T-helper 22 cell (primary cell): ENCODE results near the gene RPL11.
"Not testable (repeated sequence)": the region's sequence is repeated elsewhere in the genome, so short reads cannot be mapped to it uniquely, and the experiment has no call there.

Source experiments
- DNase-seq: peaks from one replicate; pipeline ENCODE4 v3.0.0-alpha.2; 2020; ENCODE audit warnings: low read depth

Gene RPL11

GRCh38 chr1:23691499-23692307, at the start of gene RPL11:
Gene RPL11, plus strand, starts transcription at chr1:23691806. Its CDS starts 18 bp downstream, at chr1:23691824.
- peak; percentile 80 for DNase-seq

- no peak for DNase-seq
Measured at GRCh38 chr1:23643736-23644554, 47.7 kb upstream of the RPL11 start.

- no peak for DNase-seq
Measured at GRCh38 chr1:23644555-23644866, 47.1 kb upstream of the RPL11 start.

- DNase-seq, result no peak
Measured at GRCh38 chr1:23645338-23645737, 46.3 kb upstream of the RPL11 start.

- DNase-seq, result no peak
Measured at GRCh38 chr1:23646091-23646490, 45.5 kb upstream of the RPL11 start.

- no peak for DNase-seq
Measured at GRCh38 chr1:23646541-23646940, 45.1 kb upstream of the RPL11 start.

GRCh38 chr1:23648576-23648975, 43.0 kb upstream of the RPL11 start:
- no peak for DNase-seq

DNA sequence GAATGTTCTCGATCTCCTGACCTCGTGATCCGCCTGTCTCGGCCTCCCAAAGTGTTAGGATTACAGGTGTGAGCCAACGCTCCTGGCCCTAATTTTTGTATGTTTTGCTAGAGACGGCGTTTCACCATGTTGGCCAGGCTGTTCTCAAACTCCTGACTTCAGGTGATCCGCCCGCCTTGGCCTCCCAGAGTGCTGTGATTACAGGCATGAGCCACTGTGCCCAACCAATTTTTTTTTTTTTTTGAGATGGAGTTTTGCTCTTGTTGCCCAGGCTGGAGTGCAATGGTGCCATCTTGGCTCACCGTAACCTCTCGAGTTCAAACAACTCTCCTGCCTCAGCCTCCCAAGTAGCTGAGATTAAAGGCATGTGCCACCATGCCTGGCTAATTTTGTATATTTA, 42.4 kb upstream of the RPL11 start:
- not testable (repeated sequence) for DNase-seq

DNA sequence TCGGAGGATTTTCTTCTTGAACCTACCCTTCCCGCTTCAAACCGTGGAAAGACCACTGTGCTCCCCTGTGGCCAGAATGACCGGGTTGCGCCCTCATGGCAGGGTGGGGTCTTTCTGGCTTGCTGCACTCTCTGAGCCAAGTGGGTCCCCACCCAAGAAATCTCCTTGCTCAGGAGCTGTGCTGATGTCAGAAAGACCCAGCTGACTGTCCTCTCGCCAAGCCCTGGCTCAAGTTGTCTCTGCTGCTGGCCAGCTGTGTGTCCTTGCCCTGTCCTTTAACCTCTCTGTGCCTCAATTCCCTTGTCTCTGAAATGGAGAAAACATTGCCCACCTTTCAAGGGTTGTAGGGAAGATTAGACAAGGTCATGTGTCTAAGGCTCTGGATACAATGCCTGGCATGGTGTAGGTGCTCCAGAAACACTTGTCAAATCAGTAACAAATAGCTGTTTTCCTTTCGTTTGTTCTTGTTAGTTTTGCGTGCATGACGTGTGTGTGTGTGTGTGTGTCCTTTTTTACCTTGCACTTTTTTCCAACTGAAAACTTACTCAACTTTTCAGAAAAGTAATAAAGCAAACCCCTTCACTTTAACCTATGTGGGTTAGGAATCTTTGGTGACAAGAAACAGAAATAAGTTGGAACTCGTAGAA, 41.1 kb upstream of the RPL11 start:
- no peak for DNase-seq

GRCh38 chr1:23651069-23651808, 40.4 kb upstream of the RPL11 start:
- no peak for DNase-seq

GRCh38 chr1:23657659-23658275, 33.8 kb upstream of the RPL11 start:
- DNase-seq, result no peak

- no peak for DNase-seq
Measured at GRCh38 chr1:23660671-23661070, 30.9 kb upstream of the RPL11 start.

GRCh38 chr1:23661887-23662286, 29.7 kb upstream of the RPL11 start:
- no peak for DNase-seq

DNA sequence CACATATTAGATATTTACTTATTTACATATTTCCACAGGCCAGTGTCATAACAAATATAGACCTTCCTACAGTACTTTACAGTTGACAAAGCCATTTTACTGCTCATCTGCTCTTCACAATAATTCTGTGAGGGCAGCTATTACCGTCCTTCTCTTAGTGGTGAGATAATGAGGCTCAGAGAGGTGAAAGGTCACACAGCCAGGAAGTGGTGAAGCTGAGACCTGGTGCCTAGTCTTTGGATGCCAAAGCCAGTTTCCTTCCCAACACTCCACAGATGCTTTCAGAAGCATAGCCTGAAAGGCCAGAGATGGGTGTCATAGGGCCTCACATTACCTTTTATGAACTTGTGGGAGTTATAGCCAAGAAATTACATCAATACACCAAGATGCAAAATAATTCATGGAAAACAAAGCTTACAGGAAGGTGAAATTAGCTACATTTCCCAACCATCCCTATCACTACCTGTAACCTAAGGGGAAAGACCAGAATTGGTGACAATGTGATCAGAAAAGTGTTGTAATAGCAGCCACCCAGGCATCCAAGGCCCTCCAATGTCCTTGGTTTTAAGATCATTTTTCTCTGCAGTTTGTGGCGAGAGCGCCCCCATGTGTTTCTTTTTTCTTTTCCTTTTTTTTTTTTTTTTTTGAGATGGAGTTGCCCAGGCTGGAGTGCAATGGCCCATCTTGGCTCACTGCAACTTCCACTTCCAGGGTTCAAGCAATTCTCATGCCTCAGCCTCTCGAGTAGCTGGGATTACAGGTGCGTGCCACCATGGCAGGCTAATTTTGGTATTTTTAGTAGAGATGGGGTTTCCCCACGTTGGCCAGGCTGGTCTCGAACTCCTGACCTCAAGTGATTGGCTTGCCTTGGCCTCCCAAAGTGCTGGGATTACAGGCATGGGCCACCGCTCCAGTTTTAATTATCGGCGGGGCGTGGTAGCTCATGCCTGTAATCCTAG, 26.5 kb upstream of the RPL11 start:
- no peak for DNase-seq

GRCh38 chr1:23667411-23667810, 24.2 kb upstream of the RPL11 start:
- no peak for DNase-seq

- DNase-seq, result no peak
Measured at GRCh38 chr1:23670709-23671108, 20.9 kb upstream of the RPL11 start.

- DNase-seq, result no peak
Measured at GRCh38 chr1:23673086-23673813, 18.4 kb upstream of the RPL11 start.

DNA sequence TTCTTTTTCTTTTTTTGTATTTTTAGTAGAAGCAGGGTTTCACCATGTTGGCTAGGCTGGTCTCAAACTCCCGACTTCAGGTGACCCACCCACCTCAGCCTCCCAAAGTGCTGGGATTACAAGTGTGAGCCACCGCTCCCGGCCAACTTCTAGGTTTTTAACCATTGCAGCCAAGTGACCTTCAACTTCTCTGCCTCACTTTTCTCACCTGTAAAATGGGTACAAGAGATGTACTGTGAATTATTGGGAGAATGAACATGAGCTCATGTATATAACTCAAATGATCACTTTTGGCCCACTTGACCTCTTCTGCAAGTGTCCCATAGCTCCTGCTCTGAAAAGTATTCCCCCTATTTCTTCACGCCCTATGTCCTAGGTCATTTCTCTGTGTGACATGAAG, 11.8 kb upstream of the RPL11 start:
- no peak for DNase-seq

DNA sequence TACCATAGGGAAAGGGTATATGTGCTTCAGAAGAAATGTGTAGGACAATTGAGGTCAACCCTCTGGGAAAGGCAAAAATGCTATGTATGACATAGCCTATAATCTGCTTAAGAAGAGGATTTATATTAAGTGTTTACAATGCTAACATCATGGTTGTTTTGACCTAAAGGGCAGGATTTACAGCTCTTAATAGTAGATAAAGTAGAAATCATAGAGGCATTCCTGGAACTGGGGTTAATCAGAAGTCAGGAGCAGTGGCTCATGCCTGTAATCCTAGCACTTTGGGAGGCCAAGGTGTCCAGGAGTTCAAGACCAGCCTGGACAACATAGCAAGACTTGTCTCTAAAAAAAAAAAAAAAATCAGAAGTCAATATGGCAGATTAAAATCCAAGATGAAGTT, 8.7 kb upstream of the RPL11 start:
- DNase-seq, result no peak

DNA sequence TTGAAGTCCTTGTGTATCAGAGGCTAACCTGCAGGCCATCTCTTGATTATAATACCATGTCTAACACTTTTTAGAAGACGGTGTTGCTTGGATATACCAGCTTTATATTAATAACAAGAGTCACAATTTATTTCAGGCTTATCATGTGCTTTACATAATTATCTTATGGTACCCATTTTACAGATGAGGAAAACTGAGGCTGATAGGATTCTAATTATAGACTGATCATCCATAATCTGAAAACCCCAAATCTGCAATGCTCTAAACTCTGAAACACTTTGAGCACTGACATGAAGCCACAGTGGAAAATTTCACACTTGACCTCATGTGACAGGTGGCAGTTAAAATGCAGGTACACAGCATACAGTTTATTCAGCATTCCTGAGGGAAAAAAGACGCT, 7.2 kb upstream of the RPL11 start:
- no peak for DNase-seq
